Measurements from ENCODE around the gene MATCAP1.

DNA sequence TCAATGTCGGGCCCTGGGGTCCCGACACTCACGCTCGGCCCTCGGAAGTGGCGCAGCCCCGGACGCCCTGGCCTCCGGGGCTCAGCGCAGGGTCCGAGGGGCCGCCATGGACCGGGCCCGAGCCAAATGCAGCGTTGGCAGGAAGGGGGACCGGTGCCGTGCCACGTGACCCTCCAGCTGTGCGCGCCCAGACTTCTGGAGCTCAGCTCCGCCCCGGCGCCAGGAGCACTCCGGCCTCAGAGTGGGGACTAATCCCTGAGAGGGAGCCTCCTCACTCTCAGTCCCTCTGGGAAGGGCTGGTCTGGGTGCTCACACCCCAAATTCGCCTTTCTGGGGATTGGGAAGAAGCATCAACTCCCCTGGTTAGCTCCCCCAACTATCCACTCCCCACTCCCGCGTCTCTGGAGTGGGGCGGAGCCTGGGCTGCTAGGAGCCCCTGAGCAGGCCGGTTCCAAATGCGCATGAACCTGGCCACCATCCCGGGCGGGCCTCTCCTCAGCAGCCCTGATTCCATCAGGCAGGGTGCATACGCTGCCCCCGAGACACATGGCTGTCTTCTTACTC, 32.8 kb downstream of the MATCAP1 start, which contains the start of gene B3GNT9:
- TF ChIP-seq, protein P1, sequence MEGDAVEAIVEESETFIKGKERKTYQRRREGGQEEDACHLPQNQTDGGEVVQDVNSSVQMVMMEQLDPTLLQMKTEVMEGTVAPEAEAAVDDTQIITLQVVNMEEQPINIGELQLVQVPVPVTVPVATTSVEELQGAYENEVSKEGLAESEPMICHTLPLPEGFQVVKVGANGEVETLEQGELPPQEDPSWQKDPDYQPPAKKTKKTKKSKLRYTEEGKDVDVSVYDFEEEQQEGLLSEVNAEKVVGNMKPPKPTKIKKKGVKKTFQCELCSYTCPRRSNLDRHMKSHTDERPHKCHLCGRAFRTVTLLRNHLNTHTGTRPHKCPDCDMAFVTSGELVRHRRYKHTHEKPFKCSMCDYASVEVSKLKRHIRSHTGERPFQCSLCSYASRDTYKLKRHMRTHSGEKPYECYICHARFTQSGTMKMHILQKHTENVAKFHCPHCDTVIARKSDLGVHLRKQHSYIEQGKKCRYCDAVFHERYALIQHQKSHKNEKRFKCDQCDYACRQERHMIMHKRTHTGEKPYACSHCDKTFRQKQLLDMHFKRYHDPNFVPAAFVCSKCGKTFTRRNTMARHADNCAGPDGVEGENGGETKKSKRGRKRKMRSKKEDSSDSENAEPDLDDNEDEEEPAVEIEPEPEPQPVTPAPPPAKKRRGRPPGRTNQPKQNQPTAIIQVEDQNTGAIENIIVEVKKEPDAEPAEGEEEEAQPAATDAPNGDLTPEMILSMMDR (IDR thresholded peaks at IDR 0.05), result no peak
- TF ChIP-seq POLR2A (IDR thresholded peaks at IDR 0.05), result no peak

Measured in heart left ventricle (tissue), 13 donors.